Dedifferentiated amniotic fluid mesenchymal stem cell (primary cell): ENCODE data around the gene INTS12.
"Not testable (repeated sequence)": the region's sequence is repeated elsewhere in the genome, so short reads cannot be mapped to it uniquely, and the experiment has no call there.

Source experiments
- DNase-seq: peaks from one replicate; pipeline ENCODE4 v3.0.0-alpha.2; 2016; ENCODE audit errors: extremely low spot score

Gene INTS12

GRCh38 chr4:105708181-105709080 is at the start of gene INTS12, which contains the start of gene GSTCD:
INTS12 (minus strand) TSS chr4:105708689; CDS start chr4:105700005, 8,684 bp downstream.
GSTCD (plus strand) TSS chr4:105708784; CDS start chr4:105717614, 8,830 bp downstream.
- DNase-seq, result peak; percentile 95

GRCh38 chr4:105755375-105755774 is 46.9 kb upstream of the INTS12 start:
- DNase-seq, result no peak

GRCh38 chr4:105753361-105753760 is 44.9 kb upstream of the INTS12 start:
- DNase-seq, result no peak

- no peak for DNase-seq
Measured at GRCh38 chr4:105751718-105752299, 43.3 kb upstream of the INTS12 start.

GRCh38 chr4:105748222-105748621 is 39.7 kb upstream of the INTS12 start:
- DNase-seq, result no peak

GRCh38 chr4:105741548-105741947 is 33.1 kb upstream of the INTS12 start:
- peak; percentile 63 for DNase-seq

- not testable (repeated sequence) for DNase-seq
Measured at GRCh38 chr4:105735217-105735616, 26.7 kb upstream of the INTS12 start.

- not testable (repeated sequence) for DNase-seq
Measured at GRCh38 chr4:105729895-105730294, 21.4 kb upstream of the INTS12 start.

- no peak for DNase-seq
Measured at GRCh38 chr4:105725623-105726022, 17.1 kb upstream of the INTS12 start.

- no peak for DNase-seq
Measured at GRCh38 chr4:105719204-105719603, 10.7 kb upstream of the INTS12 start.

GRCh38 chr4:105715692-105716278 is 7.3 kb upstream of the INTS12 start:
- DNase-seq, result peak; percentile 62

GRCh38 chr4:105714932-105715331 is 6.4 kb upstream of the INTS12 start:
- no peak for DNase-seq

- no peak for DNase-seq
Measured at GRCh38 chr4:105714071-105714521, 5.6 kb upstream of the INTS12 start.

GRCh38 chr4:105712766-105713165 is 4.3 kb upstream of the INTS12 start:
- DNase-seq, result no peak

- DNase-seq, result no peak
Measured at GRCh38 chr4:105710678-105711077, 2.2 kb upstream of the INTS12 start.

- DNase-seq, result no peak
Measured at GRCh38 chr4:105710012-105710600, 1.6 kb upstream of the INTS12 start.

- no peak for DNase-seq
Measured at GRCh38 chr4:105709081-105709450, 577 bp upstream of the INTS12 start.

GRCh38 chr4:105707782-105708180 is 708 bp downstream of the INTS12 start:
- no peak for DNase-seq

- no peak for DNase-seq
Measured at GRCh38 chr4:105698607-105699006, 9.9 kb downstream of the INTS12 start.

GRCh38 chr4:105695832-105696231 is 12.7 kb downstream of the INTS12 start:
- DNase-seq, result not testable (repeated sequence)

GRCh38 chr4:105694812-105695211 is 13.7 kb downstream of the INTS12 start:
- DNase-seq, result not testable (repeated sequence)

- no peak for DNase-seq
Measured at GRCh38 chr4:105686571-105686970, 21.9 kb downstream of the INTS12 start.
